HG03139 (cell line): Measurements from ENCODE around the gene RNF157.

Source experiments
- ATAC-seq: cut with Tn5 transposase; IDR thresholded peaks from one replicate; pipeline ENCODE4 v1.9.1; 2021; ENCODE audit not compliant: unreplicated experiment

RNF157 gene

DNA sequence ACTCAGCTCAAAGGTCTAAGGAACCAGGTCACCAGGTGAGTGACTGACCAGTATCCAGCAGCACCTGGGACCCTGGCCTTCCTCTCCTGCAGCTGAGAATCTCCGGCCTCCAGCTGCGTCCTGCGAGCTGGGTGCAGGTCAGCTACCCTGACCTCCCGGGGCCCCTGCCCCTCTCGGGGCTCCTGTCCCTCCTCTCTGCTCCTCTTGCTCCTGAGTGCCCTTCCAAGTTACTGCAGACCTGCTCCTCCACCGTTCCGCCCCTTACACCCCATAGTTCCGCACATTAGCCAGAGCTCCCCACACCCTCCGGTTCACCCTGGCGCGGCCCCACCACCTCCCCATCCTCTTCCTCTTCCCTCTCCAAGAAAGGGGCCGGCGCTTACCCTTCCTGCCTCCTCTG, 109.8 kb downstream of the RNF157 start:
- ATAC-seq: no peak

DNA sequence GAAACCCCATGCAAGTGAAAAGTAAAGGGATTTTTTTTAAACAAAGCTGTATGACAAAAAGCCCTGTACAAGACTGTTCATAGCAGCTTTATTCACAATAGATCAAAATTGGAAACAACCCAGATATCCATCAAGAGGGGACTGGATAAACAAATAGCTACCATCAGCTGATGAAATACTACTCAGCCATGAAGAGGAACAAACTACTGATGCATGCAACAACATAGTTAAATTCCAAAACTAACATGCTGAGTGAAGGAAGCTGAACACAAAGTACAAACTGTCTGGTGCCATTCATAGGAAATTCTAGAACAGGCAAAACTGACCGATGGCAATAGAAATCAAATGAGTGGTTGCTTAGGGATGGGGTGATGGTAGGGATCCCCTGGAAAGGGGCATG, 114.4 kb downstream of the RNF157 start:
- ATAC-seq: no peak

- ATAC-seq: no peak
Observed at GRCh38 chr17:76125391-76125675, 115.0 kb downstream of the RNF157 start.

- ATAC-seq: no peak
Observed at GRCh38 chr17:76124582-76125390, 115.5 kb downstream of the RNF157 start.

- ATAC-seq: no peak
Observed at GRCh38 chr17:76123749-76124581, 116.3 kb downstream of the RNF157 start.

DNA sequence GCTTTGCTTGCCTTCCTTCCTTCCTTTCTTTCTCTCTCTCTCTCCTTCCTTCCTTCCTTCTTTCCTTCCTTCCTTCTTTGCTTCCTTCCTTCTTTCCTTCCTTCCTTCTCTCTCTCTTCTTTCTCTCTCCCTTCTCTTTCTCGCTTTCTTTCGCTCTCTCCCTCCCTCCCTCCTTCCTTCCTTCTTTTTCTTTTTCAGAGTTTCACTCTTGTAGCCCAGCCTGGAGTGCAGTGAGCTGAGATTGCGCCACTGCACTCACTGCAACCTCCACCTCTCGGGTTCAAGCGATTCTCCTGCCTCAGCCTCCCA, 117.1 kb downstream of the RNF157 start:
- ATAC-seq: no peak

DNA sequence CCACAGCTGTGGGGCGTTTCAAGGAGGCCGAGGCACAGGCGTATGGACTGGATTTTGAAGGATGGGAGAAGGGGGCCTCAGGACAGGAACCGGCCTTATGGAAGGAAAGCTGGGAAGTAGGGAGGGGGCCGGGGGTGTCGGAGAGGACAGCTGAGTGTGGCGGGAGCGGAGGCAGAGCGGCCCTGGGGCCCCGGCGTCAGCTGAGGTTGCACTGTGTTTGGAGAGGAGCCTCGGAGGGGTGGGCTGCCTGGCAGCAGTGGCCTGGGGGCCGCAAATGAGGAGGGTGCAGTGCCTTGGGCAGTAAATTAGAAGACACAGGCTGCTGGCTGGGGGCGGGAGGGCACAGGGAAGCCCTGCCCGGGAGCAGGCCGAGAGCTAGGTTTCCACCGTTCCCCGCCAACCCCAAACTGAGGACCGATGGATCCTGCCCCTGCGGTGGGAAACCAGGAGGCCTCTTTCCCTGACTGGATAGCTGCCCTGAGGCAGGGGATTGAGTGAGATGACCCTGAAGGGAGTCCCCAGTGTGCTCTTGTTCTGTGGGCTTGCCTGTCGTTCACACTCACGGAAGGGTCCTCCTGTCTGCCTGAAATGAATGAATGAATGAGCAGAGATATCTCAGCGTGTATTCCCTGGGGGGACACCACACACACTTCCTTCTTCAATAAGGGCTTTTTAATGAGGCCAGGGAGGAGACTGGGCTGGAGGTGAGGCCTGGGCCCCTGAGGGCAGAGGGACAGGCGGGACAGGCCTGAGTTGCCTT, 117.7 kb downstream of the RNF157 start:
- ATAC-seq: no peak

- no peak for ATAC-seq
Observed at GRCh38 chr17:76121932-76122430, 118.3 kb downstream of the RNF157 start.

DNA sequence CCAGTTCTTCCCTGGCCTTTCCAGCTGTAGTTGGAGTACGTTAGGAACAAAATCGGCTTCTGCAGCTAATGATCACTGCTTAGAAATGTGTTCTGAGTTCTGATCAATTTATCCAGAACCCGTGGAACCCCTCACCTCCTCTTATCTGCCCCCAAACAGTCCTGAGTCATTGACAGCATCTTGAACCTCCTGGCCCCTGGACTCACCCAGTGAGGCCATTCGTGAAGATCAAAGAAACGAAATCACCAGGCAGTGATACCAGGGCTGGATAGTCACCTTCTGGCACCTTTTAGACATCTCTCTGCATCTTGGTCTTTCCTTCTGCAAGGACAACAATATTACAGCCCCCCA, 119.7 kb downstream of the RNF157 start:
- ATAC-seq: no peak

DNA sequence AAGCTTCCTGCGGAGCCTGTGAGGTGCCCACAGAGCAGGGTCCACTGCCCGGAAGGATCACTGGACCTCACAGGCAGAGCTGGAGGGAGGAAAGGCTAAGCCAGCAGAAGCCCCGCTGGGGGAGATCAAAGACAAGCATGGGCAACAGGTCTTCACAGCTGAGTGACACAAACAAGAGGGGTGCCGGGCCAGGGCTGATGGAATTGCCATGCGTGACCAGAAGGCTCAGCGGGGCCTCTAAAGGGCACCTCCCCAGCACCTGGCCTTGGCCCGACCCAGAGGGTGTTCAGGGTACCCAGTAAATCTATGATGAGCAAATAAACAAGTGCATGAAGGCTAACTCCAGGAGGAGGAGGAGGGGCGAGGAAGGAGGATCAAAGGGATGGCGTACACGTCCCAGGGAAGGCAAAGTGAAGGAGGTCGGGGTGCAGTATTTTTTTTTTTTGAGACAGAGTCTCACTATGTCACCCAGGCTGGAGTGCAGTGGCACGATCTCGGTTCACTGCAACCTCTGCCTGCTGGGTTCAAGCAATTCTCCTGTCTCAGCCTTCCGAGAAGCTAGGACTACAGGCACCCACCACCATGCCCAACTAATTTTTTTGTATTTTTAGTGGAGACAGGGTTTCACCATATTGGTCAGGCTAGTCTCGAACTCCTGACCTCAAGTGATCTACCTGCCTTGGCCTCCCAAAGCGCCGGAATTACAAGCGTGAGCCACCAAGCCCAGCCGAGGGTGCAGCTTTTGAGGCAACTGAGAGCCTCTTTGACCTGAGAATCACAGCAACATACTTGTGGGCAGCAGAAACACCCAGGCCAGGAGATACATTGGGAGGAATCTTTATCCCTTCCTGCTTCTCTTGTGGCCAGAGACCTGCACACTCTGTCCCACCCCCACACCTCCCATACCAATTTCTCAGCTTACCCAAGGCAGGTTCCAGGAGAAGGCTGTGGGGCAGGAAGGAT, 120.6 kb downstream of the RNF157 start:
- ATAC-seq: no peak

- no peak for ATAC-seq
Observed at GRCh38 chr17:76115138-76115754, 125.0 kb downstream of the RNF157 start.

DNA sequence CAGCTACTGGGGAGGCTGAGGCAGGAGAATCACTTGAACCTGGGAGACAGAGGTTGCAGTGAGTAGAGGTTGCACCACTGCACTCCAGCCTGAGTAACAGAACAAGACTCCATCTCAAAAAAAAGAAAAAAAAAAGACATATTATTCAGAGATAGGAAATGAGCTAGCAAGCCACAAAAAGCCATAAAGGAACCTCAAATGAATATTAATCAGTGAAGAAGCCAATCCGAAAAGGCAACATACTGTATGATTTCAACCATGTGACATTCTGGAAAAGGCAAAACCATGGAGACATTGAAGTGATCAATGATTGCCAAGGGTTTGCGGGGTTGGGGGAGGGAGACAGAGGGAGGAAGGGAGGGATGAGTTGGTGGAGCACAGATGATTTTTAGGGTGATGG, 128.3 kb downstream of the RNF157 start:
- ATAC-seq: no peak

GRCh38 chr17:76107509-76107908, 132.8 kb downstream of the RNF157 start:
- no peak for ATAC-seq

- ATAC-seq: no peak
Observed at GRCh38 chr17:76106703-76107102, 133.6 kb downstream of the RNF157 start.

GRCh38 chr17:76104896-76105231, 135.4 kb downstream of the RNF157 start:
- ATAC-seq: no peak

DNA sequence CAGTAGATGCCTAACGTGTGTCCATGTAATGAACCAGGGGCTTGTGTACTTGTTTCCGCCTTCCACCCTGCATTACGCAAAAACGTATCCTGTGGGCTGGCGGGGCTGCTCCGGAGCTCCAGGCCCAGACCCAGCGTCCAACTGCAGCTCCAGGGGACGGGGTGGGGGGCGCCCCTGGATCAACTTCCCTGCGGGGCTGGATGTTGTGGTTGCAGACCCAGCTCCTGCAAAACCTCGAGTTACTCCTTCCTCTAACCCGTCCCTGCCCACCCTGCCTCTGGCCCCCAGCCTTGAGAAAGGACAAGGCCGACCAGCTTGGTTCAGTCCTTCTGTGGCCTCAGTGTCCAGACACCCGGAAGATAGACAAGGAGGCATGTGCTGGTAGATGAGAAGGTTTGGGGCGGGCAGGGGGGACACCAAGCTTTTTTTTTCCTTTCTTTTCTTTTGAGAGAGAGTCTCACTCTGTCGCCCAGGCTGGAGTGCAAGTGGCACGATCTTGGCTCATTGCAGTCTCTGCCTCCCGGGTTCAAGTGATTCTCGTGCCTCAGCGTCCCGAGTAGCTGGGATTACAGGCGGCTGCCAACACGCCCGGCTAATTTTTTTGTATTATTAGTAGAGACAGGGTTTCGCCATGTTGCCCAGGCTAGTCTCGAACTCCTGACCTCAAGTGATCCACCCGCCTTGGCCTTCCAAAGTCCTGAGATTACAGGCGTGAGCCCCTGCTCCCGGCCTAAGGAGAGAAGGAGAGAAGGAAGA, 136.0 kb downstream of the RNF157 start:
- ATAC-seq: no peak

DNA sequence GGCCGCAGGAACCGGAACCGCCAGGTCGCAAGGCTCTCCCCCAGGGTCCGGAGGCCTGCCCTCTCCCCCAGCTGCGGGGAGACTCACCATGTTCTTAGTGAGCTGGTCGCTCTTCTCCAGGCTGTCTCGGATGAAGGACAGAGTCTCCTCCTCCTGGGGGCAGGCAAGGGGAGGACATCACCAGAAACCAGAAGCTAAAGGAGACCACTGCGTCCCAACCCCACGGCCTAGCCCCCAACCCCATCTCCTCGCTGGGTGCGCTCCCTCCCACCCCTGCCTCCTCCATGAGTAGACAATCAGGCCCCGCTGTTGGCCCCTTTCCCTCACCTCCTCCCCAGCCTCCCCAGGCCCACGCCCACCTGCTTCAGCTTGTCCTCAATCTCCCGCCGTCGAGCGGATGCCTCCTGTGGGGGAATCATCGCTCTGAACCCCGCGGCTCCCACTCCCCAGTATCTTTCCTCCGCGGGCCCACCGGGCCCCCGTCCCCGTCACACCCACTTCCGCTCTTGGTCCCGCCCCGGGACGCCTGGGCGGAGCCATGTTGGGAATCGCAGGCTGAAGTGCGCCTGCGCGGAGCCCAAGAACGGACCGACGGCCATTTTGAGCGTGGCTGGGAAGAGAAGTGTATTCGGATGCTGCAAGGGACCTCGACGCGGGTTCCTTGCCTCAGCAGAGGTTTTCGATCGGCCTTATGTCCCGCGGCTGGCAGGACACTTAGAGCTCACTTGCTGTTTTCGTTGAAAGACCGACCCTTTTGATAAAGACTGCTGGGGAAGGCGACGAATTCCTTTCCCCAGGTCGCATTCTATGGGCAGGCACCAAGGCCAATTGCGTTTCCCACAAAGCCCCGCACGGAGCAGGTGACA, 136.8 kb downstream of the RNF157 start, which contains the start of gene EXOC7:
TSS of gene EXOC7 (minus strand) at position 514 of the 866 bp plus-strand sequence. CDS start at position 419, 95 bp downstream.
- ATAC-seq: no peak

DNA sequence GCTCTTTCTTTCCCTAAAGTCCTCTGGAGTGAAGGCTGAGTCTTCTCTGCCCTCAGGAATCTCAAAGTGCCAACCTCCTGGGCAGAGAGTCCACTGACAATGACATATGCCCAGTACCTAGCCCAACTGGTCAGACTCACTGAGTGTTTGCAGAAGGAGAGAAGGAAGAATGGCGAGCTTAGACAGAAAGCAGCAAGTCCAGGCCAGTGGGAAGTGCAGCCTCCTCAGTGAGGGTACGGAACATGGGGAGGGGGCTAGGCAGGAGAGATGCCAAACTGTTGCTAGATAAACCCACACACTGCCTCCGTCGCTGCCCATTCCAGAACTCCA, 137.4 kb downstream of the RNF157 start:
- no peak for ATAC-seq
